Measurements from ENCODE around the gene CDH13. TPM values are rescaled to one million over a fixed set of nuclear protein-coding genes. Genes with fewer than 3 reads are reported as not detected.

The CDH13 gene
- total RNA-seq, 1 experiment from 2014 or later: 2.1 TPM

DNA sequence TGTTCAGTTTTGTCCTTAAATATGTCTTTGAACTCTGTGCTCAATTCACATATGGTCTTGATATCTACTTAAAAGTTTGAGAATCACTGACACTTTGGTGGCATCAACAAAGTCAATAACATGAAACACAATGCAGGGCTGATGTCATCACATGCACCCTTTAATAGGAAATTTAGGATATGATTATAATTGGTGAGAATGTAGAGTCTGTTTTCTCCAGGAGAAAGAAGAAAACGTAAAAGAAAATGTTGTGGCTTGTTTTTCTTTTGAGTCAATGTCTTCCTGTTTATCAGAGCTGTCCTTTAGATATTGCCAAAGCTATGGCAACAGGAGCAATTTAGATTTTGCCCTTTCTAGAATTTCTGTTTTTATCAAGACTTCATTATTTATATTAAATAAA, 396.9 kb downstream of the CDH13 start:
- no peaks in the 10 kb centered on the region for H3K4me1 ChIP-seq (ENCODE audit: insufficient read depth, low read length, poor library complexity, severe bottlenecking)
- BruUV-seq (replicated peaks): no TSS peak
- H3K9me3 ChIP-seq (ENCODE audit: low read depth, low read length, poor library complexity, severe bottlenecking): no peaks in the 10 kb centered on the region
- no peak overlapping the region for H3K4me3 ChIP-seq (ENCODE audit: low read depth, low read length, poor library complexity, severe bottlenecking)
- no peak for DNase-seq (ENCODE audit: low spot score)
- TF ChIP-seq CTCF (conservative IDR thresholded peaks at IDR 0.05; ENCODE audit: low read depth, low read length) (no peak), EZH2 (IDR thresholded peaks at IDR 0.05; ENCODE audit: borderline replicate concordance, low read depth, low read length, poor library complexity, severe bottlenecking) (no peak)
- ChIA-PET CTCF (no interaction called here), POLR2A (ENCODE audit: low non-redundant PET) (no interaction called here)
- no peak overlapping the region for H3K27ac ChIP-seq (ENCODE audit: low read depth, low read length, poor library complexity, severe bottlenecking)
- H3K27me3 ChIP-seq (replicated peaks; ENCODE audit: insufficient read depth, low read depth, low read length, poor library complexity): no peaks in the 10 kb centered on the region
- intact Hi-C loops (cut with micrococcal nuclease; ENCODE audit: unreplicated experiment): no loop called here
- no peaks in the 10 kb centered on the region for H3K36me3 ChIP-seq (ENCODE audit: insufficient read depth, low read length, poor library complexity, severe bottlenecking)

DNA sequence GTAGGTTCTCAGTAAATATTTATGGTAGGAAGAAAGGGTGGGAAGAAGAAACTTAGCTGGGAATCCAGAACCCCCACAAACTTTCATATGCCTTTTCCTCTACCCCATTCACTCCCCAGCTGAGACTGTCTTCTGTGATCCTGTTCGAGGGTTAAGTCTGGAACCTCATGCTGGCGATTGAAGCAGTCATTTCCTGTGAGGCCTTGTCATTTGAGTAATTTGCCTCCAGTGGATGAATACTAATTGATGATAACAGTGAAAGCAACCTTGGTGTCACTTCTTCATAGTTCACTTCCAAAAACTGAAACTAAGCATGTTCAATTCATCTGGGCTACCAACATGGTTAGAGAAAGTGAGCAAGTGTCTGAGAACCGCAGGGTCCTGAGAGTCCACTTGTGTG, 401.2 kb downstream of the CDH13 start:
- CTCF ChIA-PET: no interaction called here
- TF ChIP-seq EZH2 (IDR thresholded peaks at IDR 0.05; ENCODE audit: borderline replicate concordance, low read depth, low read length, poor library complexity, severe bottlenecking) (no peak), CTCF (conservative IDR thresholded peaks at IDR 0.05; ENCODE audit: low read depth, low read length) (no peak)
- H3K4me1 ChIP-seq (ENCODE audit: insufficient read depth, low read length, poor library complexity, severe bottlenecking): no peaks in the 10 kb centered on the region
- H3K27me3 ChIP-seq (replicated peaks; ENCODE audit: insufficient read depth, low read depth, low read length, poor library complexity): no peaks in the 10 kb centered on the region
- no peak overlapping the region for H3K27ac ChIP-seq (ENCODE audit: low read depth, low read length, poor library complexity, severe bottlenecking)
- no peaks in the 10 kb centered on the region for H3K9me3 ChIP-seq (ENCODE audit: low read depth, low read length, poor library complexity, severe bottlenecking)
- POLR2A ChIA-PET (ENCODE audit: low non-redundant PET): no interaction called here
- no peak overlapping the region for H3K4me3 ChIP-seq (ENCODE audit: low read depth, low read length, poor library complexity, severe bottlenecking)
- DNase-seq (ENCODE audit: low spot score): peak; percentile 9
- BruUV-seq (replicated peaks): no TSS peak
- no peaks in the 10 kb centered on the region for H3K36me3 ChIP-seq (ENCODE audit: insufficient read depth, low read length, poor library complexity, severe bottlenecking)
- intact Hi-C loops (cut with micrococcal nuclease; ENCODE audit: unreplicated experiment): no loop called here

GRCh38 chr16:83029467-83029866, 402.7 kb downstream of the CDH13 start:
- no peak for TF ChIP-seq EZH2 (IDR thresholded peaks at IDR 0.05; ENCODE audit: borderline replicate concordance, low read depth, low read length, poor library complexity, severe bottlenecking)
- TF ChIP-seq CTCF (conservative IDR thresholded peaks at IDR 0.05; ENCODE audit: low read depth, low read length): no peak
- no peaks in the 10 kb centered on the region for H3K4me1 ChIP-seq (ENCODE audit: insufficient read depth, low read length, poor library complexity, severe bottlenecking)
- BruUV-seq (replicated peaks): no TSS peak
- ChIA-PET CTCF (no interaction called here), POLR2A (ENCODE audit: low non-redundant PET) (no interaction called here)
- no peak for DNase-seq (ENCODE audit: low spot score)
- no peak overlapping the region for H3K4me3 ChIP-seq (ENCODE audit: low read depth, low read length, poor library complexity, severe bottlenecking)
- H3K9me3 ChIP-seq (ENCODE audit: low read depth, low read length, poor library complexity, severe bottlenecking): no peaks in the 10 kb centered on the region
- H3K36me3 ChIP-seq (ENCODE audit: insufficient read depth, low read length, poor library complexity, severe bottlenecking): no peaks in the 10 kb centered on the region
- no peaks in the 10 kb centered on the region for H3K27me3 ChIP-seq (replicated peaks; ENCODE audit: insufficient read depth, low read depth, low read length, poor library complexity)
- intact Hi-C loops (cut with micrococcal nuclease; ENCODE audit: unreplicated experiment): no loop called here
- H3K27ac ChIP-seq (ENCODE audit: low read depth, low read length, poor library complexity, severe bottlenecking): no peak overlapping the region

Measured in A673 (cell line).